HK-2 (cell line): ENCODE measurements around the gene TUT7.
"Not testable (repeated sequence)": the region's sequence is repeated elsewhere in the genome, so short reads cannot be mapped to it uniquely, and the experiment has no call there.

ENCODE experiments used
- DNase-seq: peaks from one replicate; pipeline ENCODE4 v3.0.0-alpha.2; 2018; ENCODE audit not compliant: unreplicated experiment

TUT7 gene

GRCh38 chr9:86350006-86350760 is 4.0 kb downstream of the TUT7 start:
- DNase-seq, result no peak

- DNase-seq, result no peak
Measured at GRCh38 chr9:86349271-86349670, 4.9 kb downstream of the TUT7 start.

- DNase-seq, result no peak
Measured at GRCh38 chr9:86347991-86348390, 6.2 kb downstream of the TUT7 start.

- DNase-seq, result no peak
Measured at GRCh38 chr9:86344818-86345217, 9.4 kb downstream of the TUT7 start.

GRCh38 chr9:86342269-86342668 is 11.9 kb downstream of the TUT7 start:
- no peak for DNase-seq

GRCh38 chr9:86341007-86341491 is 13.2 kb downstream of the TUT7 start:
- DNase-seq, result no peak

- no peak for DNase-seq
Measured at GRCh38 chr9:86340356-86341006, 13.7 kb downstream of the TUT7 start.

GRCh38 chr9:86337469-86338108 is 16.6 kb downstream of the TUT7 start:
- DNase-seq, result no peak

- no peak for DNase-seq
Measured at GRCh38 chr9:86336058-86336457, 18.2 kb downstream of the TUT7 start.

GRCh38 chr9:86333651-86334050 is 20.6 kb downstream of the TUT7 start:
- no peak for DNase-seq

- DNase-seq, result no peak
Measured at GRCh38 chr9:86330186-86330585, 24.0 kb downstream of the TUT7 start.

GRCh38 chr9:86329649-86330048 is 24.6 kb downstream of the TUT7 start:
- no peak for DNase-seq

- DNase-seq, result no peak
Measured at GRCh38 chr9:86328156-86328555, 26.1 kb downstream of the TUT7 start.

GRCh38 chr9:86326536-86326935 is 27.7 kb downstream of the TUT7 start:
- DNase-seq, result no peak

GRCh38 chr9:86324901-86325300 is 29.3 kb downstream of the TUT7 start:
- DNase-seq, result no peak

- DNase-seq, result no peak
Measured at GRCh38 chr9:86324308-86324707, 29.9 kb downstream of the TUT7 start.

GRCh38 chr9:86322973-86323644 is 31.1 kb downstream of the TUT7 start:
- DNase-seq, result no peak

GRCh38 chr9:86321373-86321772 is 32.8 kb downstream of the TUT7 start:
- peak; percentile 8 for DNase-seq

GRCh38 chr9:86318187-86318586 is 36.0 kb downstream of the TUT7 start:
- no peak for DNase-seq

GRCh38 chr9:86315078-86315477 is 39.1 kb downstream of the TUT7 start:
- DNase-seq, result no peak

GRCh38 chr9:86312959-86313358 is 41.3 kb downstream of the TUT7 start:
- not testable (repeated sequence) for DNase-seq

GRCh38 chr9:86308687-86309086 is 45.5 kb downstream of the TUT7 start:
- no peak for DNase-seq
